Right cardiac atrium (tissue), 5 donors: Measurements from ENCODE around the gene SLC23A2. TPM values are rescaled to one million over a fixed set of nuclear protein-coding genes. Genes with fewer than 3 reads are reported as not detected.

Experiments used
- ATAC-seq, 2 donors: fragments of 200-7000 bp; cut with Tn5 transposase; one replicate each; pipeline versions ENCODE4 v1.8.0 to v1.9.1; 2020; ENCODE audit warnings: moderate library complexity in 2 of 2, mild to moderate bottlenecking in 1 of 2
- DNase-seq, 3 donors: peaks; one replicate each; pipeline ENCODE4 v3.0.0-alpha.2; 2020
- H3K27ac ChIP-seq: one replicate; pipeline ENCODE4 v1.5.1; 2013; ENCODE audit warnings: mild to moderate bottlenecking, low read length, control low read depth, moderate library complexity
- H3K27me3 ChIP-seq: one replicate; pipeline ENCODE4 v1.6.1; 2013; ENCODE audit not compliant: control insufficient read depth, insufficient read depth
- H3K4me1 ChIP-seq: one replicate; pipeline ENCODE4 v1.6.1; 2013; ENCODE audit warnings: low read length; ENCODE audit not compliant: control insufficient read depth, insufficient read depth
- H3K4me3 ChIP-seq: one replicate; pipeline ENCODE4 v1.5.1; 2013; ENCODE audit warnings: low read length, control low read depth
- H3K9me3 ChIP-seq: one replicate; pipeline ENCODE4 v1.6.1; 2013; ENCODE audit warnings: low read length; ENCODE audit not compliant: control insufficient read depth
- WGBS: extraction: QIAGEN DNeasy Blood & Tissue Kit; methylation state at CpG from one replicate; pipeline ENCODE4 v1.1.7; 2013; 5-methylcytosine and 5-hydroxymethylcytosine counted together
- intact Hi-C, 4 donors: fragments of 100-400 bp; cut with DNase I; formaldehyde crosslinking; loops; one replicate each; pipeline versions ENCODE4 v1.11.0 to v1.14.0; 2022 to 2023
- polyA plus RNA-seq: library from polyadenylated mRNA; stranded (reverse); fragments of 200-250 nt; gene quantifications from one replicate; pipeline ENCODE4 v1.2.3, GENCODE V29; 2013
- total RNA-seq, 4 donors: library from RNA; stranded (reverse); fragmentation: NEBNext Ultra II Directional; extraction: Animal tissue kit (Norgen Biotek cat#: 25700); gene quantifications; one replicate each; pipeline ENCODE4 v1.2.1, GENCODE V29; 2021
- donor health status: healthy with polysubstance abuse.
- donor health status: DM: no; HTN: yes; CAD: no.
- donor health status: DM: no; HTN: no; CAD: no.
- donor health status: DM: no; HTN: yes; CAD: no; lungs with severe emphysema.
- donor health status: DM: yes; HTN: yes; CAD: no.

SLC23A2 gene
- total and polyA plus RNA-seq, 5 donors = 5.2 to 15.9 (median 12.6) TPM

DNA sequence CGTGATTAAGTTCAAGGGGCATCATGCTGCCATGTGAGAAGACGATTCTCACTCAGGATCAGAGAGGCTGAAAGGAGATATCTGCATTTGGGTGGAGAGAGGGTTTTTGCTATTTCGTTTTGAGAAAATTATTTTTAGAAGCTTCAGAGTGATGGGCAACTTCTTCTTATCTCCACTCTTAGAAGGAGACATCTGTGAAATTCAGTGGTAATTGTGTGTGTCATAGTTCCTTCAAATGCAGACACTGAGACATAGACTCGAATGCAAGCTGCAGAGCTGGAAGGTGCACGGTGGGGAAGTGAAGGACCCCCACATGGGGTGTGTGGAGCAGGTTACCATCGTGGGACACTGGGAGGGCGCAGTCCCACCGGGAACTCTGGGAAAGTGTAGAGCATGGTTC is 162.8 kb downstream of the SLC23A2 start:
- Histone ChIP-seq H3K4me1 (peaks cover 4% of the 10 kb centered on the region), H3K27me3 (no peaks in the 10 kb centered on the region), H3K27ac (no peak overlapping the region), H3K9me3 (peaks cover 2% of the 10 kb centered on the region), H3K4me3 (no peak overlapping the region)
- 56% methylated on average over 8 of the region's 8 CpGs for WGBS
- no peak for ATAC-seq
- intact Hi-C loops = no loop called here
- DNase-seq = no peak

DNA sequence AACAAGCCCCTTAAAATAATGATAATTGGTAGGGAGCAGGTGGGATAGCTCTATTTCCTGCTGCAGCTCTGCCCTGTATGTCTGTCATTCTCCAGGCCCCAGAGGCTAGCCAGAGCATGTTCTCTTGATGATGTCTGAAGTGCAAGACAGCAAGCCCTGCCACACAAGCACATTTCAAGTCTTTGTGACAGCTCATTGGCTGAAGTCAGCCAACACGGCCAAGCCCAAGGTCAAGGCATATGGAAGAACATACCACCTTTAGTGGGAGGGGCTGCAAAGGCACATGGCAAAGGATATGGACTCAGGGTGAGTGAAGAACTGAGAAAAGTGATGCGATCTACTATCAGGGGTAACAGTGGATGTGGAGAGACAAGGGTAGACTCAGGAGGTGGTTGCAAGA is 163.6 kb downstream of the SLC23A2 start:
- DNase-seq (no peak), ATAC-seq (no peak)
- H3K4me3 ChIP-seq = no peak overlapping the region
- intact Hi-C loops = no loop called here
- no peaks in the 10 kb centered on the region for H3K27me3 ChIP-seq
- WGBS = 90% methylated on average over 2 of the region's 2 CpGs
- peaks cover 2% of the 10 kb centered on the region for H3K9me3 ChIP-seq
- no peak overlapping the region for H3K27ac ChIP-seq
- H3K4me1 ChIP-seq = peaks cover 4% of the 10 kb centered on the region

DNA sequence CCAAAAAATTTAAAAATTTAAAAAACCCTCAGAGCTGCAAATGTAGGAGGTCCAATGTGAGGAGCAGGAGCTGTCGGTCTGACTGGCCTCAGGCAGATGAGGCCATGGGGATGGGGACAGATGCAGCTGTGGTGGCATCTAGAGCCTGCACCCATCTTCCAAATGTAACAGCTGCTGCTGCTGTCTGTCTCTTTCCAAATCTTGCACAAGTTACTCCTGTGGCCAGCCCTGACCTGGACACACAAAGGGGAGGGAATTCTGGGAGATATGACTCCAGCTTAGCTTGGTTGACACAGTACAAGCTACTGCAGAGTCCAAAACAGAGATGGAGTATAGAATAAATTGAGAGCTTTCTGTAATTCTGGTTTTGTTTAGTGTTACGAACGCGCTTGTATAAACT is 164.4 kb downstream of the SLC23A2 start:
- ATAC-seq (peak; percentile 43 to 49), DNase-seq (no peak)
- H3K27me3 ChIP-seq = no peaks in the 10 kb centered on the region
- H3K9me3 ChIP-seq = peaks cover 2% of the 10 kb centered on the region
- peaks cover 4% of the 10 kb centered on the region for H3K4me1 ChIP-seq
- H3K4me3 ChIP-seq = no peak overlapping the region
- WGBS = 69% methylated on average over 4 of the region's 4 CpGs
- intact Hi-C loops = no loop called here
- H3K27ac ChIP-seq = no peak overlapping the region

DNA sequence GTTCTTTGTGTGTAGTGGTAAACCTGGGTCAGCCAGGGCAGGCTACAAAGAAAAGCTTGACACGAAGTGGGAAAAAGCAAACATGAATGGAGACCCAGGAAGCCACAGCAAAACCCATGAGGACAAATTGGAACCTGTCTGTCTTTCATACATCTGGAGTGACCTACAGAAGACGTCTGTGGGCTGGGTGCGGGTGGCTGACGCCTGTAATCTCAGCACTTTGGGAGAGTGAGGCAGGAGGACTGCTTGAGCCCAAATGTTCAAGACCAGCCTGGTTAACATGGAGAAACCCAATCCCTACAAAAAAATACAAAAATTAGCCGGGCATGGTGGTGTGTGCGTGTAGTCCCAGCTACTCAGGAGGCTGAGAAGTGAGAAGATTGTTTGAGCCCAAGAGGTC is 164.8 kb downstream of the SLC23A2 start:
- no peaks in the 10 kb centered on the region for H3K27me3 ChIP-seq
- no peak overlapping the region for H3K4me3 ChIP-seq
- peaks cover 2% of the 10 kb centered on the region for H3K9me3 ChIP-seq
- H3K4me1 ChIP-seq = peaks cover 4% of the 10 kb centered on the region
- intact Hi-C loops = no loop called here
- DNase-seq (no peak), ATAC-seq (no peak)
- WGBS = 75% methylated on average over 6 of the region's 6 CpGs
- no peak overlapping the region for H3K27ac ChIP-seq

DNA sequence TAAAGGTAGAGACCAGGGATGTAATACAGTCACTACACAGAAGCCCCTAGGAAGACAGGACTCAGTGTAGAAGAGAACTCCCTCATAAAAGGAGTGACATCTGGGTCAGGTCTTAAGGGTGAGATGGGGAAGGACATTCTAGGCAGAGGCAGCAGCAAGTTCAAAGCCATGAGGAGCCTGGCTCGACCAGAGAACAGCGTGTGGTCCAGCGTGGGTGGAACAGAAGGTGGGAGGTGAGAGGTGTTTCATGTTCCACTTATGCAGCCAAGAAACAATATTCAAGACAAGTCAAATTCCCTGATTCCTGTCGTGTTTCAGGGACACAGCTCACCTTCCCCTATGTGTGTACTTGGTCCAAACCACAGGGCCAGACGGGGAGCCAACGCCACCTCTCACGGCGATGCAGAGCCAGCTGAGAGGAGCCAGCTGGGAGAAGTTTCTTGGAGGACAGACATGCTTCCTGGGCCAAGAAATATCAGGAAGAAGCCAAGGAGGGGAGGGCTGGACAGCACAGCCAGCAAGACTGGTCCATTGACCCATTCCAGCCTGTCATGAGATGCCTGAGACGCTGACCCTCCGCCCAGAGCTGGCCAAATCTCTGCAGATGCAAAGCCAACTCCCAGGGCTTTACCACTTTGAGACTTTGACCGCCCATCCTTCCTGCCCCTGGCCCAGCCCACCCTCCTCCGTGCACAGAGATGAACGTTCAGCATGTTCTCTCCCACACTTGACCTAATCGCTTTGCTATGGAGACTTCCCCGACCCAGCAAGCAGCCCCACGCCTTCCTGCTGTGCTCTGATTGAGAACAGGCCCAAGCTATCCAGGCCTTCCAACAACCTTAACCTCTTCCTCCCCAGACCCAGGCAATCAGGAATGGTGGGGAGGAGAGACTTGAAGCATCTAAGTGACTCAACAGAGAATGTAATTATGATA is 165.8 kb downstream of the SLC23A2 start:
- peaks cover 4% of the 10 kb centered on the region for H3K4me1 ChIP-seq
- WGBS = 23% methylated on average over 16 of the region's 16 CpGs
- no peak overlapping the region for H3K27ac ChIP-seq
- no peaks in the 10 kb centered on the region for H3K27me3 ChIP-seq
- peaks cover 2% of the 10 kb centered on the region for H3K9me3 ChIP-seq
- H3K4me3 ChIP-seq = no peak overlapping the region
- ATAC-seq (peak; percentile 90 to 94), DNase-seq (peak; percentile 76 to 94 (median 90))
- intact Hi-C loops = no loop called here

DNA sequence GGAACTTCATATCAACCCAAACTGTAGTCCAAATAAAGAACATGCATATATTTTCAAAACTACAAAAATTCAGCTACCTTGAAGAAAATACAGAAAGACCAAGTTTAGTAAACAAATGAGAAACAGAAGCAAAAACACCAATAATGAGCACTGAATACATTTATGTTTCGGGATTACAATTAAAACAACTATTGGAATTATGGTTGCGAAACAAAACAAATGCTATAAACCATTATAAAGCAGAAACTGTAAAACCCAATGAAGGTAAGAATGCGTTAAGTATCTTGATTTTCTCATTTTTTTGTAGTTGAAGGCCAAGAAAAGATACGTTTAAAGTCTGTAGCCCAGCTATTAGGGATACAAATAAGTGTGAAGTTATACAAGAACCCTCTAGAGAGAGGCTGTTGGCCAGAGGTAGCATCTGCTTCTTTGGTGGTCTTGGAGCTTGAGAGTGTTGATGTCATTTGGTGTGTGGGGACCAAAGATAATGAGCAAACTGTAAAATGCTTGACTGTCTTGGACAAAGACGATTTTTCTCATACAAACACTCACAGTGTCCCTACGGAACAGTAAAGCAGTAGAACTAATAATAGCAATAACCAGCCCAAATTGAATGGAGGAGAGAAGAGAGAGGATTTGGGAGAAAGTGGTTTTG is 168.1 kb downstream of the SLC23A2 start:
- Histone ChIP-seq H3K27ac (no peak overlapping the region), H3K27me3 (no peaks in the 10 kb centered on the region), H3K4me1 (peaks cover 4% of the 10 kb centered on the region), H3K4me3 (no peak overlapping the region), H3K9me3 (no peaks in the 10 kb centered on the region)
- WGBS = 68% methylated on average over 6 of the region's 6 CpGs
- no peak for ATAC-seq
- intact Hi-C loops = no loop called here
- no peak for DNase-seq

DNA sequence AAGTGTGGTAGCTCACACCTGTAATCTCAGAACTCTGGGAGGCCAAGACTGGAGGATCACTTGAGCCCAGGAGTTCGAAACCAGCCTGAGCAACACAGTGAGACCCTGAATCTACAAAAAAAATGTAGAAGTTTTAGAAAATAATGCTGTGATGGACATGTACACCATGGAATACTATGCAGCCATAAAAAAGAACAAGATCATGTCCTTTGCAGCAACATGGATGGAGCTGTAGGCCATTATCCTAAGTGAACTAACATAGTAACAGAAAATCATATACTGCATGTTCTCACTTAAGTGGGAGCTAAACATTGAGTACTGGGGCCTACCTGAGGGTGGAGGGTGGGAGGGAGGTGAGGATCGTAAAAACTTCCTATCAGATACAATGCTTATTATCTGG is 168.8 kb downstream of the SLC23A2 start:
- DNase-seq (no peak), ATAC-seq (no peak)
- no peaks in the 10 kb centered on the region for H3K27me3 ChIP-seq
- no peak overlapping the region for H3K4me3 ChIP-seq
- intact Hi-C loops = no loop called here
- peaks cover 4% of the 10 kb centered on the region for H3K4me1 ChIP-seq
- 92% methylated on average over 2 of the region's 2 CpGs for WGBS
- H3K27ac ChIP-seq = no peak overlapping the region
- H3K9me3 ChIP-seq = no peaks in the 10 kb centered on the region

DNA sequence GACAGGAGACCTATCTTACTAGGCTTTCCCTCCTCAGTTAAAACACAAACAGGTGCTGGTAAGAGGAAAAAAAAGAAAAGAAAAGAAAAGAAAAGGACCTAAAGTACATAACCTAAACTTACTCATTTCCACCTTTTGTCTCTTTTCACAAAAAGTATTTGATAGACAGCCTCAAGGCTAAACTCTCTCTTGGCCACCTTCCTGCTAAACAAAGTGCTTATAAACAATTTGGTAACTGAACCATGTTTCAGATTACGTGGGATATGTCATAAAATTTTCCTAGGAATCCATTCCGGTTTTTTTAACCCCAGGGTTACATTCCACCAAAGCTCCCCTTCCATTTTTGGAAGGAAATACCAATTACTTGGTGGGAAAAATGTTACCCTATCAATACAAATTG is 170.6 kb downstream of the SLC23A2 start:
- no peaks in the 10 kb centered on the region for H3K9me3 ChIP-seq
- WGBS = 56% methylated on average over 2 of the region's 2 CpGs
- no peak overlapping the region for H3K4me3 ChIP-seq
- no peak overlapping the region for H3K27ac ChIP-seq
- no peaks in the 10 kb centered on the region for H3K27me3 ChIP-seq
- DNase-seq = no peak
- intact Hi-C loops = no loop called here
- ATAC-seq = no peak
- no peaks in the 10 kb centered on the region for H3K4me1 ChIP-seq

DNA sequence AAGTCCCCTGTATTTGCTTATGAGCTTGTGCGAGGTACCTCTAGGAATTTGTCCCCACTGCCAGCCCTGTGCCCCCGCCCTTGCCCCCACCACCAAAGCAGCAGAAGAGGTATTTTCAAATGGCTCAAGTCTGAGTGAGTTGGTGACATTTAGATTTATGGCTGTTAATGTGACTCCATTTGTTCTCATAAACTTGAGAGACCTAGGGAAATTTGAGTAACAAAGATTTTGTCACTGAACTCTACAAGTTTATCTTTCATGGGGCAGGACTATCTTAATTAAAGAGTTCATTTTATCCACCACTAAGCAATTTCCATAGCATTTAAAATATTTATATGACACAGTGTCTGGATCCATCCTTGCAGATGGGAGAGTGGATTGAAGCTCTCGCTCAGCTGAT is 171.1 kb downstream of the SLC23A2 start:
- Histone ChIP-seq H3K4me3 (no peak overlapping the region), H3K9me3 (no peaks in the 10 kb centered on the region), H3K27ac (no peak overlapping the region), H3K27me3 (no peaks in the 10 kb centered on the region), H3K4me1 (no peaks in the 10 kb centered on the region)
- DNase-seq (no peak), ATAC-seq (no peak)
- intact Hi-C loops = no loop called here
- WGBS = 85% methylated on average over 3 of the region's 3 CpGs

DNA sequence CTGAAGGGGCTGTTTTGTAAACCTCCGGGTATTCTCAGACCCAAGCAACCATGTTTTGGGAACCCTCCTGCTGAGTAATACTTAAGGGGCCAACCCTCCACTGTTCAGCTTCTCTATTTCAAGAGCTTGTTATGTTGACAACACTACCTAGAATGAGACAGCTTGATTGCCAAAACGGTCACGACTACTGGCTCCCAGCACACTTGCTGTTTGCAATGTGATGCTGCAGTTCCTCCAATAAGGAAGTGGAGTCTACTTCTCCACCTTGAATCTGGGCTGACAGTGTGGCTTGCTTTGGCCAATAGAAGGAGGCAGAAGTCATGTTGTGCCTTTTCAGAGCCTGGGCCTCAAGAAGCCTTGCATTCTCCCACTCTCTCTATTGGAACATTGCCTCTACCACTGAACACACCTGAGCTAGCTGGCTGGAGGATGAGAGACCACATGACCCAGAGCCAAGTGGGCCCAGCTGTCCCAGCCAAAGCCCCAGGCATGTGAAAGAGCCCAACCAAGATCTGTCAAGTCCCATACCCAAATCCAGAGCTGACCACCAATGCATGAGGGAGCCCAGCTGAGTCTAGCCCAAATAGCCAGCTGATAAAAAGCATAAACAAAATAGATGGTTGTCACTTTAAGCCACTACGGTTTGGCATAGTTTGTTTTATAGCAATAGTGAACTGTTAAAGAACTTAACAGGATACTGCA is 171.6 kb downstream of the SLC23A2 start:
- no peaks in the 10 kb centered on the region for H3K9me3 ChIP-seq
- H3K4me1 ChIP-seq = no peaks in the 10 kb centered on the region
- no peak overlapping the region for H3K4me3 ChIP-seq
- intact Hi-C loops = no loop called here
- peak; percentile 59 to 78 for ATAC-seq
- no peak for DNase-seq
- 50% methylated on average over 4 of the region's 4 CpGs for WGBS
- H3K27ac ChIP-seq = no peak overlapping the region
- H3K27me3 ChIP-seq = no peaks in the 10 kb centered on the region
